Coronary artery (tissue), 2 donors: ENCODE measurements around the gene MT1B.
"Not testable (repeated sequence)": the region's sequence is repeated elsewhere in the genome, so short reads cannot be mapped to it uniquely, and the experiment has no call there.

Experiments
- DNase-seq: peaks from one replicate; pipeline ENCODE4 v3.0.0-alpha.2; 2017; ENCODE audit warnings: low spot score
- H3K27ac ChIP-seq, 2 donors: fragments of 200-600 bp; sonication (generic); one replicate each; pipeline ENCODE4 v1.5.1; 2016 to 2019
- H3K4me3 ChIP-seq: fragments of 200-600 bp; sonication (generic); 2 replicates; pipeline ENCODE4 v1.5.1; 2016; ENCODE audit warnings: mild to moderate bottlenecking, moderate library complexity
- TF ChIP-seq, protein P1 (sequence below): fragments of 200-600 bp; sonication (generic); IDR thresholded peaks from one replicate; pipeline ENCODE4 v1.5.1; 2019; ENCODE audit warnings: antibody characterized with exemption

Gene MT1B

DNA sequence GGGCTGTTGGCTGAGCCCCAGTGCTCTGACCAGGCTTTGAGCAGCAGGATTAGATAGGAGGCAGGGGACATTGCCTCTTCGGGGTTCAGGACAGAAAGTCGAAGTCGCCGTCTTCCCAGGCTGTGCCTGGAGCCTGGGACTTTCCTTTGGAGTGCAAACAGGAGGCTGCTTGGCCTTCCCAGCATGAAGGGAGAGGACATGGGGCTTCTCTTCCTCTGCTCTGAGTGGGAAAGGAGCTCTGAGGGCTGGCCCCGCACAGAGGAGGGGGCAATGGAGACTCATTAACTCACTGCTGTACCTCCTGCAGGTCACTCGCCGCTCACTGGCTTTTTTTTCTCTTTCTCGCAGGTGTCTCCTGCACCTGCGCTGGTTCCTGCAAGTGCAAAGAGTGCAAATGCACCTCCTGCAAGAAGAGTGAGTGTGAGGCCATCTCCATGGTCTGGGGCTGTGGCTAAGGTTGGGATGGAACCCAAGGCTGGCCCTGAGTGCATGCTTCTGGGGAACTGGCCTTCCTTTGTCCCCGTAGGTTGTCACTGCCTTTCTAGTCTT is 6.7 kb downstream of the MT1B start:
- TF ChIP-seq, protein P1, sequence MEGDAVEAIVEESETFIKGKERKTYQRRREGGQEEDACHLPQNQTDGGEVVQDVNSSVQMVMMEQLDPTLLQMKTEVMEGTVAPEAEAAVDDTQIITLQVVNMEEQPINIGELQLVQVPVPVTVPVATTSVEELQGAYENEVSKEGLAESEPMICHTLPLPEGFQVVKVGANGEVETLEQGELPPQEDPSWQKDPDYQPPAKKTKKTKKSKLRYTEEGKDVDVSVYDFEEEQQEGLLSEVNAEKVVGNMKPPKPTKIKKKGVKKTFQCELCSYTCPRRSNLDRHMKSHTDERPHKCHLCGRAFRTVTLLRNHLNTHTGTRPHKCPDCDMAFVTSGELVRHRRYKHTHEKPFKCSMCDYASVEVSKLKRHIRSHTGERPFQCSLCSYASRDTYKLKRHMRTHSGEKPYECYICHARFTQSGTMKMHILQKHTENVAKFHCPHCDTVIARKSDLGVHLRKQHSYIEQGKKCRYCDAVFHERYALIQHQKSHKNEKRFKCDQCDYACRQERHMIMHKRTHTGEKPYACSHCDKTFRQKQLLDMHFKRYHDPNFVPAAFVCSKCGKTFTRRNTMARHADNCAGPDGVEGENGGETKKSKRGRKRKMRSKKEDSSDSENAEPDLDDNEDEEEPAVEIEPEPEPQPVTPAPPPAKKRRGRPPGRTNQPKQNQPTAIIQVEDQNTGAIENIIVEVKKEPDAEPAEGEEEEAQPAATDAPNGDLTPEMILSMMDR, result no peak
- Histone ChIP-seq H3K4me3 (peak overlapping the region; percentile 74), H3K27ac (peak overlapping the region in 1 of 2 donors; percentile 56)
- DNase-seq, result no peak

DNA sequence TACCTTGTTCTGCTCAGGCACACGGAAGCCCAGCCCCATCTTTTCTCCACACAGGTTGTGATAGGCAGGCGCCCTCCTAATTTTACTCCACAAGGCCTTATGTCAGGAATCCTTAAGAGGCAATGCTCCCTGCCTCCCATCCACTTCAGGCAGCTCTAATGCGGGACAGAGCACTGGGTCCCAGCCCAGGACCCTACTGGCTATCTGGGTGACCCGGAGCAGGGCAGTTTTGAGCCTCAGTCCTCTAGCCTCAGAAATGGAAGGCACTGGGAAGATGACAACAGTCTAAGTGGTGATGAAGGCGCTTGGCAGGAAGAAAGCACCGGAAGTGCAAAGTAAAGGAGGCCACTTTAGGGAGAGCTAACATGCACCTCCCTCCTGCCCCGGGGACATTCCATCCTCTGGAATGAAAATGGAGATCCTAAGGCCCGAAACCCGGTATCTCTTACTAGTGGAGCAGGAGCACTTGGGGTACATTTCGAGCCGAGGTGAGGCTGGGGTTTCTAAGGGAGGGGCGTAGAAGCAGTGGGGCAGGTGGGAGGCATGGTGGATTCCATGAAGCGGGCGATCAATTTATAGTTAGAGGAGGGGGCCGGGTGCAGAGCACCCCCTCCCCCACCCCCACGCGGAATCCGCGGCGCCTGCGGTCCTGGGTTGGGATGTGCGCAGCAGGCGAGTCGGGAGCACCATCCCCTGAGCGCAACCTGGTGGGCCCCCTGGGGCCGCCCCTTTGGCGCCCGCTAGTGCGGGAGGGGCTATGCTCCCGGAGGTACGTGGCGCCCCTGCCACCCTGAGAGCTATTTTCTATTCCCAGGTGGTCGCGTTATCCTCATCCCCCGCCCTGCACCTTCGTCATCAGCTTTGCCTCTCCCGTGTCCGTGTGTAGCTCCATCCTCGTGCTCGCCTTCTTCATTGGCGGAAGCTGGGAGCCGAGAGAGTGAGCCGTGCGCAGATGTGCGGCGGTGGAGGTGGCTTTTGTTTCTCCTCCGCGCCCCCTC is 11.0 kb downstream of the MT1B start:
- DNase-seq, result no peak
- Histone ChIP-seq H3K27ac (no peak overlapping the region), H3K4me3 (peak overlapping the region; percentile 46)
- TF ChIP-seq, protein P1, result no peak

DNA sequence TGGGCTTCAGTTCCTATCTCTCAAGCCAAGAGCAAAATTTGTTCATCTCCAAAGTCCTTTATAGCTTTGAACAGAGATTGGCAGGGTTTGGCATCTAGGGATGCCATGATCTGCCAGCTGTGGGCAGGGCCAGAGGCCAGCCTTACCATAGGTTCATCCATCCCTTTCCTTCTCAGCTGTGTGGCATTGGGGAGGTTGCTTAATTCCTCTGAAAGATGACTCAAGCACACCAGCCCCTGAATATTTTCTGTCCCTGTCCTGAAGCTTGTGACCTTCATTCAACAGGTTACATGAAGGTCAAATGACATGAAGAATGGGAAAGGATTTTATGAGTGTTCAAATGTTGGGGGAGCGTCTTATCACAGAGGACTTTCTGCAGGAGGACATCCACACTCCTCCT is 12.8 kb downstream of the MT1B start:
- TF ChIP-seq, protein P1, result no peak
- Histone ChIP-seq H3K4me3 (no peak overlapping the region), H3K27ac (no peak overlapping the region)
- DNase-seq, result no peak

DNA sequence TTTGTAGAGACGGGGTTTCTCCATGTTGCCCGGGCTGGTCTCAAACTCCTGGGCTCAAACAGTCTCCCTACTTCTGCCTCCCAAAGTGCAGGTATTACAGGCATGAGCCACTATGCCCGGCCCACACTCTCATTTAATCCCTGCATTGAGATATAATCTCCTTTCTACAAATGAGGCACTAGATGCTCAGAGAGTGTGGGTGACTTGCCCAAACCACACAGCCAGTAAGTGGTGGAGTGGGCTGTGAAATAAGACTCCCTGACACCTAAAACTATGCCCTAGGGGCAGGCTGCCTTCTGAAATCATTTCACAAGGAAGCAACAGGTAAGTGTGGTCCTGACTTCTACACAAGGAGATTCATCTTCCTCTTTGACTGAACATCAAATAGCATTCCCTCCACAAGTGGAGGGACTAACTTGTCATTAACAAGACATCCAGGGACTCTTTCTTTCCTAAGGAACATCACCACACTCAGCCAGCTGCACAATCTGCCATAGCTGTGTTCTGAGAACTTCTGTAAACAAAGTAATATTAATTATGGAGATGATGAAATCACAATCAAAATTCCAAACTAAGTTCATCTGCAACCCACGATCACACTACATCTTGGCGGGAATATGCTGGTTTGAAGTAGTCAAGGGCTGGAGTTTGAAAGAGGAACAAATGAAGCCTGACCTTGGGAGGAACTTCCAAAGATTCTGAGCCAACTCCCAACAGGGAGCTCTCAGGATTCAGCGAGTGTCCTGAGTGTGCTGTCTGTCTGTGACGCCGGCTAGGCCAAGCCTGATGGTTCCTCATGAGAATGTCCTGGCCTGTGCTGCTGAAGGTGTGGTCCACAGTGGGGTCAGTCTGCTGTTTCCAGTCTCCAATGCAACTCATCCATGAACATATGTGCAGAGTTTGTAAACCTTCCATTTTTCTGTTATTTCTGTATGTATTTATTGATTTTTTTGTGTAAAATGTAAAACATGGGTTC is 13.9 kb downstream of the MT1B start:
- not testable (repeated sequence) for H3K4me3 ChIP-seq, H3K27ac ChIP-seq, DNase-seq

DNA sequence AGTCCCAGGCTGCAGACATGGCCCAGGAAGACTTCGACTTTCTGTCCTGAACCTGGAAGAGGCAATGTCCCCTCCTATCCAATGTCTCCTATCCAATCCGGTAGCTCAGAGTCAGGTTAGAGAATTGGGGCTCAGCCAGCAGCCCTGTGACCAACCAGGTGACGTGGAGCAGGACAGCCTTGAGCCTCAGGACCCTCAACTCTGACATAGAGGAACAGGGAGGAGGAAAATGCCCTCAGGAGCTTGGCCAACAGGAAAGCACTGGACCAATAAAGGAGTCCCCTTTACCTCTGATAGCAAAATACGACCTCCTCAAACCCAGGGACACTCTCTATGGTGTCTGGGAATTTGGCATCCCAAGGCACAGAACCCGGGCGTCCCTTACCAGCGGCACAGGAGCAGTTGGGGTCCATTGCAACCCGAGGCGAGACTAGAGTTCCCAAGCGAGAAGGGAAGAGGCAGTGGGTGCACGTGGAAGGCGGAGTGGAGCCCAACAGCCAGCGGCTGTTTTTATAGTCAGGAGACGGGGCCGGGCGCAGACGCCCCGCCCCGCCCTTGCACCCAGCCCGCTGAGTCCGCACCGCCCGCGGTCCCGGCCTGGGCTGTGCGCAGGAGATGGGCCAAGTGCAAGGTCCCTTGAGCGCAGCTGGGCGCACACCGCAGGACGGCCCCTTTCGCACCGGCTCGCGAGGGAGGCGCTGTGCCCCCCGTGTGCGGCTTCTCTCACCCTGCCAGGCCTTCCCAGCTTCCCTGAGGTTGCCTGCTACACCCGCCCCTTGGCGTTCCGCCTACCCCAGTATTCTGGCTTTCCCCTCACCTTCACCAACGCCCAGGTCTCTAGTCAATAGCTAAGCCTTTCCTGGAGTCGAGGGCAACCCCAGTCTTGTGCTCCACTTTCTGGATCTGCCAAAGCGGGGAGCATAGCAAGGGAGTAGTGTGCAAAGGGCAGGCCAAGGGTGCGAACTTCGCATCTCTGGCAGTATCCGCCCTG is 16.2 kb downstream of the MT1B start, which contains the start of gene MT1G:
Gene MT1G (minus strand): TSS at position 485 of the 991 bp plus-strand sequence. CDS start 72 bp downstream, at position 413.
- Histone ChIP-seq H3K27ac (no peak within 1 kb of the TSS), H3K4me3 (peak within 1 kb of the TSS; percentile 57)
- DNase-seq, result no peak
- TF ChIP-seq, protein P1, result no peak

DNA sequence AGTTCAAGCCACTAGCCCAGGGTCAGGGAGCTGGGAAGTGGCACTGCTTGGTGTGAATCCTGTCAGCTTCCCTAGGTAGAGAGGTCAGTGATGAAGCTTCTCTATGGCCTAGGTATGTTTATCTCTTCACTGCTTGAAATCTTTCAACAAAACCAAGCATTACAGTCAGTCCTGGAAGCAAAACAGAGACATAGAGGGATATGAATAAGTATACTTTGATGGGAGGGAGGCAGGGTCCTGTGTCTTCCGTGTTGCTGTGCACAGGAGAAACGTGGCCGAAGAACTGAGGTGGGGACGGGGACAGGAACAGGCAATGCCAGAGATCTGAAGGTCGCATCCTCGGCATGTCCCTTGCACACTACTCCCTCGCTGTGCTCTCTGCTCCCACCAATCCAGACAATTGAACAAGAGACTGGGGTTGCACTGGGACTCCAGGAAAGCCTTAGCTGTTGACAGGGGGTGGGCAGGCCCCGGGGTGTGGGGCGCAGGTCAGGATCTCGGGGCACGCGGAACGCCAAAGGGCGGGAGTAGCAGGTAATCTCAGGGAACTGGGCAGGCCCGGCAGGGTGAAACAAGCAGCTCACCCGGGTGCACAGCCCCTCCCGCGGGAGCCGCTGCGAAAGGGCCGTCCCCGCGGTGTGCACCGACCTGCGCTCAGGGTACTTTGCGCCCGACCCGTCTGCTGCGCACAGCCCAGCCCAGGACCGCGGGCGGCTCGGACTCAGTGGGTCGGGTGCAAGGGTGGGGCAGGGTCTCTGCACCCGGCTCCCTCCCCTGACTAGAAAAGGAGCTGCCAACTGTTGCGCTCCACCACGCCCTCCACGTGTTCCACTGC is 17.5 kb downstream of the MT1B start, which contains the start of gene MT1H:
Gene MT1H (plus strand): TSS at position 810 of the 835 bp plus-strand sequence. CDS start 71 bp downstream, outside the sequence.
- Histone ChIP-seq H3K27ac (no peak within 1 kb of the TSS), H3K4me3 (peak within 1 kb of the TSS; percentile 44)
- no peak for DNase-seq
- TF ChIP-seq, protein P1, result no peak
